Neural cell (in vitro differentiated cells): Measurements from ENCODE around the gene FAM219A.

Experiments used
- CTCF ChIP-seq: fragments of 450-650 bp; IDR thresholded peaks from 2 replicates; pipeline ENCODE4 v1.5.1; 2014; ENCODE audit warnings: antibody characterized with exemption, mild to moderate bottlenecking, moderate library complexity; ENCODE audit not compliant: poor library complexity, severe bottlenecking
- POLR2AphosphoS5 ChIP-seq: IDR thresholded peaks from 2 replicates; pipeline ENCODE4 v1.6.1; 2012
- TAF1 ChIP-seq: IDR thresholded peaks from 2 replicates; pipeline ENCODE4 v1.6.1; 2012; ENCODE audit warnings: low read depth

DNA sequence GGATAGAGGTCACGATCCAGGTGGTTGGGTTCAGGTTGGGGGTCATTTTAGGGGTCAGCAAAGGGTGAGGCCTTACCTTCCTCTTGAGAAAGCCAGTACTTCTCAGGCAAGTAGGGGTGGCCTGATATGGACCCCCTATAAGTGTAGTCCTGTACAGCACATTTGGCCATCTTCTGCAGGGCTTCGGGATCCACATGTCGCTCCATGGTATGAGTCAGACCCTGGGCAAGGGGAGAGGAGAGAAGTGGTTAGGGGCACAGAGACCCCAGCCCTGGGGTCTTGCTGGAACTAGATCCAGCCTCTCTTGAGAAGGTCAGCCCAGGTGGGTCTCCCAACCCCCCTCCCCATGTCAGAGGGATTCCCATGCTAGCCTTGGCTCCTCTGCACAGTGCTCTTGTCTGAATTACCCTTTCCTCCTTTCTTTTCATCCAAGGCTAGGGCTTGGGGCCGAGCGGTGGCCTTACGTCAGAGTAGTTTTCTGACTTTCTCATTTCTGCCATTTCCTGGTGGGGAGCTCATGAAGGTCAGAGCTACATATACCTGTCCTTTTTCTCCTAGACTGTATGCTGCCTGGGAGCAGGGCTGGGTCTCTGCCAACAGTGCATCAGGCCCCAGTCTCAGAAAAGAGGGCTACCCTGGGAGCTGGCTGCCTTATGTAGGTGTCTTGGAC lies 72.7 kb downstream of the FAM219A start:
- TF ChIP-seq POLR2AphosphoS5: no peak
- TF ChIP-seq CTCF: no peak
- TF ChIP-seq TAF1: no peak
